Neural progenitor cell (in vitro differentiated cells): ENCODE measurements around the gene MSL2. TPM values are rescaled to one million over a fixed set of nuclear protein-coding genes. Genes with fewer than 3 reads are reported as not detected.

Experiments
- DNase-seq: peaks from one replicate; pipeline ENCODE4 v3.0.0-alpha.2; 2016; ENCODE audit warnings: low spot score
- H2AFZ ChIP-seq: fragments of 200-600 bp; sonication (generic); replicated peaks from 2 replicates; pipeline ENCODE4 v1.6.1; 2016; ENCODE audit warnings: antibody characterized with exemption
- H3F3A ChIP-seq: fragments of 200-600 bp; sonication (generic); 2 replicates; pipeline ENCODE4 v1.6.1; 2016; ENCODE audit warnings: antibody characterized with exemption, low read depth
- H3K27ac ChIP-seq: fragments of 200-600 bp; sonication (generic); 2 replicates; pipeline ENCODE4 v1.5.1; 2016; ENCODE audit warnings: mild to moderate bottlenecking
- H3K27me3 ChIP-seq: fragments of 200-600 bp; sonication (generic); 2 replicates; pipeline ENCODE4 v1.6.1; 2016; ENCODE audit warnings: mild to moderate bottlenecking, moderate library complexity
- H3K36me3 ChIP-seq: fragments of 200-600 bp; sonication (generic); 2 replicates; pipeline ENCODE4 v1.5.1; 2016
- H3K4me1 ChIP-seq: fragments of 200-600 bp; sonication (generic); 2 replicates; pipeline ENCODE4 v1.6.1; 2016; ENCODE audit warnings: mixed run types
- H3K4me2 ChIP-seq: fragments of 200-600 bp; sonication (generic); 2 replicates; pipeline ENCODE4 v1.6.1; 2016
- H3K4me3 ChIP-seq: fragments of 200-600 bp; sonication (generic); 2 replicates; pipeline ENCODE4 v1.5.1; 2016
- H3K79me2 ChIP-seq: fragments of 200-600 bp; sonication (generic); 2 replicates; pipeline ENCODE4 v1.6.1; 2016; ENCODE audit warnings: low read depth
- H3K9ac ChIP-seq: fragments of 200-600 bp; sonication (generic); 2 replicates; pipeline ENCODE4 v1.6.1; 2016
- H3K9me3 ChIP-seq: fragments of 200-600 bp; sonication (generic); 2 replicates; pipeline ENCODE4 v1.5.1; 2016; ENCODE audit warnings: low read depth
- H4K20me1 ChIP-seq: fragments of 200-600 bp; sonication (generic); 2 replicates; pipeline ENCODE4 v1.6.1; 2016; ENCODE audit warnings: low read depth
- H3K27ac Mint-ChIP-seq: 3 replicates; pipeline ENCODE4 v1.8.0; 2021; ENCODE audit warnings: mixed read lengths
- H3K27me3 Mint-ChIP-seq: 2 replicates; pipeline ENCODE4 v1.8.0; 2022; ENCODE audit warnings: low read depth, mild to moderate bottlenecking, inconsistent platforms, moderate library complexity, mixed read lengths; ENCODE audit not compliant: insufficient read depth
- H3K36me3 Mint-ChIP-seq: 3 replicates; pipeline ENCODE4 v1.8.0; 2021; ENCODE audit warnings: mixed read lengths
- H3K4me1 Mint-ChIP-seq: 3 replicates; pipeline ENCODE4 v1.8.0; 2021; ENCODE audit warnings: mixed read lengths
- H3K4me3 Mint-ChIP-seq: 3 replicates; pipeline ENCODE4 v1.8.0; 2021; ENCODE audit warnings: mild to moderate bottlenecking, moderate library complexity, mixed read lengths
- H3K9me3 Mint-ChIP-seq: 3 replicates; pipeline ENCODE4 v1.8.0; 2020; ENCODE audit warnings: mixed read lengths
- EZH2 ChIP-seq: fragments of 200-600 bp; sonication (generic); IDR thresholded peaks from 2 replicates; pipeline ENCODE4 v1.6.1; 2017; ENCODE audit warnings: antibody characterized with exemption, mild to moderate bottlenecking, moderate library complexity
- EZH2phosphoT487 ChIP-seq: fragments of 200-600 bp; sonication (generic); IDR thresholded peaks from 2 replicates; pipeline ENCODE4 v1.6.1; 2017; ENCODE audit warnings: antibody characterized with exemption
- total RNA-seq: library from RNA; depleted of rRNA; stranded (reverse); fragments of >200 nt; gene quantifications from 2 replicates; pipeline ENCODE4 v1.2.3, GENCODE V29; 2015; ENCODE audit warnings: low replicate concordance
- TF ChIP-seq, protein P1 (sequence below): fragments of 200-600 bp; sonication (generic); IDR thresholded peaks from 2 replicates; pipeline ENCODE4 v1.5.1; 2017; ENCODE audit warnings: antibody characterized with exemption, mild to moderate bottlenecking

The MSL2 gene
- total RNA-seq, 1 donor from 2014 or later, result 52.9 TPM

DNA sequence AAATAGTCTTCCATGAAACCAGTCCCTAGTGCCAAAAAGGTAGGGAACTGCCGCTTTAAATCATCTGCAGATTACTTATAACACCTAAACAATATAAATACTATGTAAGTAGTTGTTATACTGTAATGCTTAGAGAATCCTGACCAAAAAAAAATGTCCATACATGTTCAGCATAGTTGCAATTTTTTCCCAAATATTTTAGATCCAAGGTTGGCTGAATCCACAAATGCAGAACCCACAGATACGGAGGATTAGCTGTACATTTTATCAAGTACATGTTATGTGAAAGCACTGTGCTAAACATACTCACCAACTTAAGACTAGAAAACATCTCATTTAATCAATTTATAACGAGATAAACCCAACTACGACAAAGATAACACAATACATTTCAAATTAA is 9.3 kb downstream of the MSL2 start:
- H3K9me3 Mint-ChIP-seq, result peaks cover 26% of the 10 kb centered on the region
- Histone ChIP-seq H3K4me2 (no peak overlapping the region), H3K36me3 (no peaks in the 10 kb centered on the region), H4K20me1 (peaks cover 97% of the 10 kb centered on the region), H3K4me1 (peaks cover 9% of the 10 kb centered on the region), H3K4me3 (no peak overlapping the region), H3F3A (no peaks in the 10 kb centered on the region), H3K79me2 (peaks cover 100% of the 10 kb centered on the region), H3K9ac (no peak overlapping the region), H3K9me3 (no peaks in the 10 kb centered on the region), H2AFZ (no peak overlapping the region), H3K27me3 (no peaks in the 10 kb centered on the region), H3K27ac (no peak overlapping the region)
- no peak for DNase-seq
- H3K4me3 Mint-ChIP-seq, result no peak overlapping the region
- H3K27ac Mint-ChIP-seq, result no peak overlapping the region
- H3K27me3 Mint-ChIP-seq, result no peaks in the 10 kb centered on the region
- H3K4me1 Mint-ChIP-seq, result peaks cover 20% of the 10 kb centered on the region
- peaks cover 32% of the 10 kb centered on the region for H3K36me3 Mint-ChIP-seq
- TF ChIP-seq EZH2, result no peak
- TF ChIP-seq EZH2phosphoT487, result no peak
- TF ChIP-seq, protein P1, sequence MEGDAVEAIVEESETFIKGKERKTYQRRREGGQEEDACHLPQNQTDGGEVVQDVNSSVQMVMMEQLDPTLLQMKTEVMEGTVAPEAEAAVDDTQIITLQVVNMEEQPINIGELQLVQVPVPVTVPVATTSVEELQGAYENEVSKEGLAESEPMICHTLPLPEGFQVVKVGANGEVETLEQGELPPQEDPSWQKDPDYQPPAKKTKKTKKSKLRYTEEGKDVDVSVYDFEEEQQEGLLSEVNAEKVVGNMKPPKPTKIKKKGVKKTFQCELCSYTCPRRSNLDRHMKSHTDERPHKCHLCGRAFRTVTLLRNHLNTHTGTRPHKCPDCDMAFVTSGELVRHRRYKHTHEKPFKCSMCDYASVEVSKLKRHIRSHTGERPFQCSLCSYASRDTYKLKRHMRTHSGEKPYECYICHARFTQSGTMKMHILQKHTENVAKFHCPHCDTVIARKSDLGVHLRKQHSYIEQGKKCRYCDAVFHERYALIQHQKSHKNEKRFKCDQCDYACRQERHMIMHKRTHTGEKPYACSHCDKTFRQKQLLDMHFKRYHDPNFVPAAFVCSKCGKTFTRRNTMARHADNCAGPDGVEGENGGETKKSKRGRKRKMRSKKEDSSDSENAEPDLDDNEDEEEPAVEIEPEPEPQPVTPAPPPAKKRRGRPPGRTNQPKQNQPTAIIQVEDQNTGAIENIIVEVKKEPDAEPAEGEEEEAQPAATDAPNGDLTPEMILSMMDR, result no peak

- Histone ChIP-seq H3K9me3 (no peaks in the 10 kb centered on the region), H3K4me2 (no peak overlapping the region), H3K4me1 (peaks cover 9% of the 10 kb centered on the region), H3K4me3 (no peak overlapping the region), H3K36me3 (no peaks in the 10 kb centered on the region), H3K79me2 (peaks cover 100% of the 10 kb centered on the region), H3K27me3 (no peaks in the 10 kb centered on the region), H3F3A (no peaks in the 10 kb centered on the region), H3K27ac (no peak overlapping the region), H4K20me1 (peaks cover 97% of the 10 kb centered on the region), H2AFZ (no peak overlapping the region), H3K9ac (no peak overlapping the region)
- H3K27me3 Mint-ChIP-seq, result no peaks in the 10 kb centered on the region
- H3K4me3 Mint-ChIP-seq, result no peak overlapping the region
- DNase-seq, result no peak
- H3K36me3 Mint-ChIP-seq, result peaks cover 32% of the 10 kb centered on the region
- peaks cover 26% of the 10 kb centered on the region for H3K9me3 Mint-ChIP-seq
- no peak for TF ChIP-seq EZH2
- TF ChIP-seq EZH2phosphoT487, result no peak
- TF ChIP-seq, protein P1, result no peak
- no peak overlapping the region for H3K27ac Mint-ChIP-seq
- peaks cover 16% of the 10 kb centered on the region for H3K4me1 Mint-ChIP-seq
Observed at GRCh38 chr3:136186344-136186743, 9.8 kb downstream of the MSL2 start.

- Mint-ChIP-seq H3K9me3 (peaks cover 19% of the 10 kb centered on the region), H3K4me1 (peaks cover 10% of the 10 kb centered on the region), H3K36me3 (peaks cover 22% of the 10 kb centered on the region), H3K4me3 (no peak overlapping the region), H3K27ac (no peak overlapping the region), H3K27me3 (no peaks in the 10 kb centered on the region)
- H3F3A ChIP-seq, result no peaks in the 10 kb centered on the region
- no peak overlapping the region for H3K4me3 ChIP-seq
- H3K9ac ChIP-seq, result no peak overlapping the region
- no peak overlapping the region for H3K4me2 ChIP-seq
- peaks cover 9% of the 10 kb centered on the region for H3K4me1 ChIP-seq
- peaks cover 100% of the 10 kb centered on the region for H3K79me2 ChIP-seq
- no peak overlapping the region for H3K27ac ChIP-seq
- H3K9me3 ChIP-seq, result no peaks in the 10 kb centered on the region
- no peak overlapping the region for H2AFZ ChIP-seq
- H3K27me3 ChIP-seq, result no peaks in the 10 kb centered on the region
- H3K36me3 ChIP-seq, result no peaks in the 10 kb centered on the region
- no peak for DNase-seq
- no peak for TF ChIP-seq EZH2
- TF ChIP-seq EZH2phosphoT487, result no peak
- TF ChIP-seq, protein P1, result no peak
- peaks cover 91% of the 10 kb centered on the region for H4K20me1 ChIP-seq
Observed at GRCh38 chr3:136184703-136185102, 11.4 kb downstream of the MSL2 start.
